GM23338 (cell line): ENCODE results near the gene RAB11FIP3.

Experiments used
- CREB1 ChIP-seq: fragments of 250-450 bp; sonication (Bioruptor Pico); IDR thresholded peaks from 2 replicates; pipeline ENCODE4 v1.5.0; 2020; ENCODE audit warnings: low read depth, mild to moderate bottlenecking, moderate library complexity
- CTCF ChIP-seq, 2 experiments: fragments of 200-600 bp in 1 of 2; sonication (generic) in 1 of 2; conservative IDR thresholded peaks; 2 replicates each; pipeline versions ENCODE4 v1.5.1 to v1.6.1; 2016 to 2017; ENCODE audit warnings: antibody characterized with exemption in 2 of 2, low read depth in 2 of 2, mild to moderate bottlenecking in 2 of 2, moderate library complexity in 1 of 2
- EZH2 ChIP-seq: fragments of 200-600 bp; sonication (generic); IDR thresholded peaks from one replicate; pipeline ENCODE4 v1.8.0; 2017; ENCODE audit warnings: antibody characterized with exemption, mild to moderate bottlenecking, low read depth; ENCODE audit not compliant: unreplicated experiment
- EZH2phosphoT487 ChIP-seq: fragments of 200-600 bp; sonication (generic); IDR thresholded peaks from one replicate; pipeline ENCODE4 v1.8.1; 2018; ENCODE audit warnings: antibody characterized with exemption; ENCODE audit not compliant: unreplicated experiment
- JUNB ChIP-seq: IDR thresholded peaks from one replicate; pipeline ENCODE4 v1.6.1; 2016; ENCODE audit warnings: antibody characterized with exemption; ENCODE audit not compliant: unreplicated experiment
- POLR2AphosphoS5 ChIP-seq: IDR thresholded peaks from 2 replicates; pipeline ENCODE4 v1.6.1; 2016; ENCODE audit warnings: antibody characterized with exemption, low read depth
- STAT1 ChIP-seq: IDR thresholded peaks from one replicate; pipeline ENCODE4 v1.6.1; 2016; ENCODE audit warnings: antibody characterized with exemption; ENCODE audit not compliant: unreplicated experiment
- ZNF114 ChIP-seq: fragments of 250-450 bp; sonication (Bioruptor Pico); IDR thresholded peaks from 2 replicates; pipeline ENCODE4 v1.5.0; 2020; ENCODE audit warnings: mild to moderate bottlenecking, moderate library complexity
- ZNF331 ChIP-seq: fragments of 250-450 bp; sonication (Bioruptor Pico); IDR thresholded peaks from 2 replicates; pipeline ENCODE4 v1.5.0; 2020; ENCODE audit warnings: low read depth, mild to moderate bottlenecking, moderate library complexity
- ZNF462 ChIP-seq: fragments of 250-450 bp; sonication (Bioruptor Pico); IDR thresholded peaks from 2 replicates; pipeline ENCODE4 v1.5.0; 2020; ENCODE audit warnings: mild to moderate bottlenecking, moderate library complexity
- TF ChIP-seq, protein P1 (sequence below): IDR thresholded peaks from 2 replicates; pipeline ENCODE4 v1.6.1; 2016; ENCODE audit warnings: antibody characterized with exemption
- TF ChIP-seq, protein P2 (sequence below): IDR thresholded peaks from one replicate; pipeline ENCODE4 v1.6.1; 2018; ENCODE audit warnings: antibody characterized with exemption; ENCODE audit not compliant: unreplicated experiment

- TF ChIP-seq POLR2AphosphoS5 (peak; percentile 68), CTCF (conservative IDR thresholded peaks at IDR 0.05; ENCODE audit: low read depth in 2 of 2) (no peak), CREB1 (CRISPR knock-in tag) (peak; percentile 79), EZH2 (no peak), EZH2phosphoT487 (no peak), ZNF462 (CRISPR knock-in tag) (no peak), ZNF331 (CRISPR knock-in tag) (no peak), JUNB (no peak), ZNF114 (peak; percentile 58; the same call in 1 of the 2 replicates), STAT1 (no peak)
- TF ChIP-seq, protein P1, sequence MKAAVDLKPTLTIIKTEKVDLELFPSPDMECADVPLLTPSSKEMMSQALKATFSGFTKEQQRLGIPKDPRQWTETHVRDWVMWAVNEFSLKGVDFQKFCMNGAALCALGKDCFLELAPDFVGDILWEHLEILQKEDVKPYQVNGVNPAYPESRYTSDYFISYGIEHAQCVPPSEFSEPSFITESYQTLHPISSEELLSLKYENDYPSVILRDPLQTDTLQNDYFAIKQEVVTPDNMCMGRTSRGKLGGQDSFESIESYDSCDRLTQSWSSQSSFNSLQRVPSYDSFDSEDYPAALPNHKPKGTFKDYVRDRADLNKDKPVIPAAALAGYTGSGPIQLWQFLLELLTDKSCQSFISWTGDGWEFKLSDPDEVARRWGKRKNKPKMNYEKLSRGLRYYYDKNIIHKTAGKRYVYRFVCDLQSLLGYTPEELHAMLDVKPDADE = peak; percentile 93
- TF ChIP-seq, protein P2, sequence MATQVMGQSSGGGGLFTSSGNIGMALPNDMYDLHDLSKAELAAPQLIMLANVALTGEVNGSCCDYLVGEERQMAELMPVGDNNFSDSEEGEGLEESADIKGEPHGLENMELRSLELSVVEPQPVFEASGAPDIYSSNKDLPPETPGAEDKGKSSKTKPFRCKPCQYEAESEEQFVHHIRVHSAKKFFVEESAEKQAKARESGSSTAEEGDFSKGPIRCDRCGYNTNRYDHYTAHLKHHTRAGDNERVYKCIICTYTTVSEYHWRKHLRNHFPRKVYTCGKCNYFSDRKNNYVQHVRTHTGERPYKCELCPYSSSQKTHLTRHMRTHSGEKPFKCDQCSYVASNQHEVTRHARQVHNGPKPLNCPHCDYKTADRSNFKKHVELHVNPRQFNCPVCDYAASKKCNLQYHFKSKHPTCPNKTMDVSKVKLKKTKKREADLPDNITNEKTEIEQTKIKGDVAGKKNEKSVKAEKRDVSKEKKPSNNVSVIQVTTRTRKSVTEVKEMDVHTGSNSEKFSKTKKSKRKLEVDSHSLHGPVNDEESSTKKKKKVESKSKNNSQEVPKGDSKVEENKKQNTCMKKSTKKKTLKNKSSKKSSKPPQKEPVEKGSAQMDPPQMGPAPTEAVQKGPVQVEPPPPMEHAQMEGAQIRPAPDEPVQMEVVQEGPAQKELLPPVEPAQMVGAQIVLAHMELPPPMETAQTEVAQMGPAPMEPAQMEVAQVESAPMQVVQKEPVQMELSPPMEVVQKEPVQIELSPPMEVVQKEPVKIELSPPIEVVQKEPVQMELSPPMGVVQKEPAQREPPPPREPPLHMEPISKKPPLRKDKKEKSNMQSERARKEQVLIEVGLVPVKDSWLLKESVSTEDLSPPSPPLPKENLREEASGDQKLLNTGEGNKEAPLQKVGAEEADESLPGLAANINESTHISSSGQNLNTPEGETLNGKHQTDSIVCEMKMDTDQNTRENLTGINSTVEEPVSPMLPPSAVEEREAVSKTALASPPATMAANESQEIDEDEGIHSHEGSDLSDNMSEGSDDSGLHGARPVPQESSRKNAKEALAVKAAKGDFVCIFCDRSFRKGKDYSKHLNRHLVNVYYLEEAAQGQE = no peak
Measured at GRCh38 chr16:527015-527903, 101.8 kb downstream of the RAB11FIP3 start, which contains the start of gene CAPN15.
